Measurements from ENCODE around the gene PCDHB2. TPM values are rescaled to one million over a fixed set of nuclear protein-coding genes. Genes with fewer than 3 reads are reported as not detected.

Gene PCDHB2
- total and polyA plus RNA-seq, 2 of the 8 experiments (the other 6 are each of a cell fraction or from before 2014, with no cell fraction given), result 28.8 to 29.2 TPM

DNA sequence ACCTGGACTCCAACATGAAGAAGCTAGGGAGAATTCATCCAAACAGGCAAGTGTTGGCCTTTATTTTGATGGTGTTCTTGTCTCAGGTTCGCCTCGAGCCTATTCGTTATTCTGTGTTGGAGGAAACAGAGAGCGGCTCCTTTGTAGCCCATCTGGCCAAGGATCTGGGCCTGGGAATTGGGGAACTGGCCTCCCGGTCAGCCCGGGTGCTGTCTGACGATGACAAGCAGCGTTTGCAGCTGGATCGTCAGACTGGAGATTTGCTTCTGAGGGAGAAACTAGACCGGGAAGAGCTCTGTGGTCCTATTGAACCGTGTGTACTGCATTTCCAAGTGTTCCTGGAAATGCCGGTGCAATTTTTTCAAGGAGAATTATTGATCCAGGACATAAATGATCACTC lies 27.6 kb downstream of the PCDHB2 start:
- Histone ChIP-seq H3K4ac (replicated peaks; ENCODE audit: insufficient read length, low read depth, low read length) (no peak overlapping the region), H3K79me2 (ENCODE audit: control insufficient read depth in 1 of 2, insufficient read depth in 2 of 2, low read length in 2 of 2) (no peaks in the 10 kb centered on the region), H3K79me1 (ENCODE audit: low read depth, low read length) (no peaks in the 10 kb centered on the region), H2BK15ac (ENCODE audit: low read length) (no peak overlapping the region), H4K91ac (replicated peaks; ENCODE audit: insufficient read length, low read length) (no peak overlapping the region), H3K23me2 (ENCODE audit: low read depth, low read length) (no peaks in the 10 kb centered on the region), H3K27ac (ENCODE audit: low read depth, low read length) (no peak overlapping the region), H3K18ac (ENCODE audit: extremely low read depth, low read length) (no peak overlapping the region), H3K23ac (ENCODE audit: insufficient read length) (no peak overlapping the region), H4K8ac (ENCODE audit: extremely low read depth, insufficient read depth, low read length) (no peak overlapping the region), H2AK5ac (ENCODE audit: low read depth, low read length) (no peak overlapping the region), H4K20me1 (replicated peaks in 1 of 2; ENCODE audit: control insufficient read depth in 1 of 2, insufficient read depth in 2 of 2, low read length in 2 of 2) (no peaks in the 10 kb centered on the region), H2BK120ac (replicated peaks; ENCODE audit: low read depth, low read length) (no peak overlapping the region), H3K27me3 (replicated peaks in 1 of 4; ENCODE audit: control insufficient read depth in 3 of 4, extremely low read depth in 1 of 4, insufficient read depth in 3 of 4, low read length in 3 of 4) (no peaks in the 10 kb centered on the region), H3K4me3 (ENCODE audit: extremely low read depth in 1 of 4, insufficient read depth in 2 of 4, low read depth in 3 of 4, low read length in 4 of 4) (no peak overlapping the region; a peak in 2 of 8 replicates), H3K36me3 (ENCODE audit: control insufficient read depth in 2 of 4, insufficient read depth in 4 of 4, low read length in 3 of 4) (no peaks in the 10 kb centered on the region), H3K9me3 (ENCODE audit: insufficient read depth in 2 of 2, low read depth in 1 of 2, low read length in 1 of 2) (no peaks in the 10 kb centered on the region; a peak in 1 of 4 replicates), H3K56ac (replicated peaks; ENCODE audit: insufficient read length, low read depth, low read length) (no peak overlapping the region), H3K14ac (ENCODE audit: insufficient read length) (no peak overlapping the region), H4K5ac (ENCODE audit: insufficient read length, low read depth, low read length) (no peak overlapping the region), H3K4me1 (replicated peaks in 1 of 4; ENCODE audit: control insufficient read depth in 3 of 4, insufficient read depth in 4 of 4, low read length in 3 of 4) (no peaks in the 10 kb centered on the region), H2BK12ac (ENCODE audit: low read depth, low read length) (no peak overlapping the region), H3K4me2 (ENCODE audit: insufficient read depth in 1 of 2, low read depth in 2 of 2, low read length in 2 of 2) (peak overlapping the region in 1 of 2 experiments; percentile 32; a peak in 1 of 4 replicates), H2AFZ (ENCODE audit: low read length) (no peak overlapping the region), H2BK5ac (ENCODE audit: low read depth, low read length) (no peak overlapping the region), H2BK20ac (ENCODE audit: low read length) (no peak overlapping the region), H3K9ac (replicated peaks in 1 of 4; ENCODE audit: extremely low read depth in 1 of 4, low read depth in 3 of 4, low read length in 3 of 4) (no peak overlapping the region)
- 96% methylated on average over 12 of the region's 12 CpGs; no CpG with 5 or more reads in 1 of the 2 experiments for WGBS, 2 experiments (ENCODE audit: extremely low coverage in 1 of 2, insufficient coverage in 1 of 2, insufficient read length in 1 of 2, insufficient replicate concordance in 2 of 2, low coverage in 1 of 2, low lambda C conversion rate in 2 of 2, missing lambda C conversion rate in 1 of 2)
- TF ChIP-seq FOSL1 (IDR thresholded peaks at IDR 0.05; ENCODE audit: insufficient read depth, low read depth, low read length), result no peak
- no peak for TF ChIP-seq RFX5 (IDR thresholded peaks at IDR 0.05; ENCODE audit: borderline replicate concordance, low read depth, low read length)
- TF ChIP-seq TAF1 (IDR thresholded peaks at IDR 0.05; ENCODE audit: low read depth, low read length), result no peak
- no peak for TF ChIP-seq JUND (IDR thresholded peaks at IDR 0.05; ENCODE audit: low read length)
- no peak for TF ChIP-seq CEBPB (IDR thresholded peaks at IDR 0.05; ENCODE audit: low read depth, low read length)
- TF ChIP-seq CBX8 (IDR thresholded peaks at IDR 0.05; ENCODE audit: borderline replicate concordance, low read depth, low read length), result no peak
- TF ChIP-seq BRCA1 (IDR thresholded peaks at IDR 0.05; ENCODE audit: low read depth, low read length), result no peak
- TF ChIP-seq CTBP2 (IDR thresholded peaks at IDR 0.05; ENCODE audit: borderline replicate concordance, insufficient read depth, insufficient read length, low read length), result no peak
- CTCF ChIA-PET (ENCODE audit: partially characterized antibody), result interaction anchor here (0.7 to 3.3 kb wide), 45 partner anchors 8 to 442 kb away, joined by 3 to 23 read pairs (median 4); partner anchors contain the start of genes PCDHA4, PCDHB10, PCDHB11 and PCDHB13
- FAIRE-seq (no peak), DNase-seq (ENCODE audit: low read depth in 1 of 2, low spot score in 2 of 2) (no peak)
- POLR2A ChIA-PET (ENCODE audit: partially characterized antibody), result interaction anchor here (1.3 to 2.0 kb wide), 3 partner anchors 14 to 198 kb away, joined by 4 to 11 read pairs (median 4); partner anchors contain the start of genes PCDHB5 and TAF7
